Breast epithelium (tissue), 3 donors: ENCODE measurements around the gene CLIC2.

Source experiments
- CTCF ChIP-seq, 3 donors: fragments of 450-650 bp; IDR thresholded peaks; one replicate each; pipeline ENCODE4 v1.5.1; 2016 to 2017; ENCODE audit warnings: antibody characterized with exemption in 3 of 3, mild to moderate bottlenecking in 3 of 3, moderate library complexity in 3 of 3
- POLR2AphosphoS5 ChIP-seq, 3 donors: sonication (generic); formaldehyde crosslinking; IDR thresholded peaks; one replicate each; pipeline ENCODE4 v1.6.1; 2017; ENCODE audit warnings: antibody characterized with exemption in 3 of 3

DNA sequence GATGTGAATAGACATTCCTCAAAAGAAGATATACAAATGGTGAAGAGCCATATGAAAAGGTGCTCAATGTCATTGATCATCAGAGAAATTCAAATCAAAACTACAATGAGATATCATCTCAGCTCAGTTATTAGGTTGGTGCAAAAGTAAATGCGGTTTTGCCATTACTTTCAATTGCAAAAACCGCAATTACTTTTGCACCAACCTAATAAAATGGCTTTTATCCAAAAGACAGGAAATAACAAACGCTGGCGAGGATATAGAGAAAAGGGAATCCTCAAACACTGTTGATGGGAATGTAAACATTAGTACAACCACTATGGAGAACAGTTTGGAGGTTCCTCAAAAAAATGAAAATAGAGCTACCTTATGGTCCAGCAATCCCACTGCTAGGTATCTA is 5.1 kb downstream of the CLIC2 start:
- TF ChIP-seq POLR2AphosphoS5 (IDR thresholded peaks at IDR 0.05) (no peak), CTCF (IDR thresholded peaks at IDR 0.05) (no peak)
